NCI-H1436 treated with DMSO at 0.1 percent for 48 hours (cell line): ENCODE results near the gene POMGNT1.

Source experiments
- DNase-seq: peaks from one replicate; lab custom pipeline; 2025; lab: John Stamatoyannopoulos, UW

Gene POMGNT1

DNA sequence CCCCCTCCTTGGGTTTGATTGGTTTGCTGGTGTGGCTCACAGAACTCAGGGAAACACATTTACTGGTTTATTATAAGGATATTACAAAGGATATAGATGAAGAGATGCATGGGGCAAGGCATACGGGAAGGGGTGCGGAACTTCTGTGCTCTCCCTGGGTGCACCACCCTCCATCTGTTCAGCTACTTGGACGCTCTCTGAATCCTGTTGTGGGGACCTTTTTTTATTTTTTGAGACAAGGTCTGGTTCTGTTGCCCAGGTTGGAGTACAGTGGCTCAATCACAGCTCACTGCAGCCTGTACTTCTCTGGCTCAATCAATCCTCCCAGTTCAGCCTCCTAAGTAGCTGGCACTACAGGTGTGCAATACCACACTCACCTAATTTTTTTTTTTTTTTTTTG lies 12.3 kb upstream of the POMGNT1 start:
- DNase-seq = no peak

DNA sequence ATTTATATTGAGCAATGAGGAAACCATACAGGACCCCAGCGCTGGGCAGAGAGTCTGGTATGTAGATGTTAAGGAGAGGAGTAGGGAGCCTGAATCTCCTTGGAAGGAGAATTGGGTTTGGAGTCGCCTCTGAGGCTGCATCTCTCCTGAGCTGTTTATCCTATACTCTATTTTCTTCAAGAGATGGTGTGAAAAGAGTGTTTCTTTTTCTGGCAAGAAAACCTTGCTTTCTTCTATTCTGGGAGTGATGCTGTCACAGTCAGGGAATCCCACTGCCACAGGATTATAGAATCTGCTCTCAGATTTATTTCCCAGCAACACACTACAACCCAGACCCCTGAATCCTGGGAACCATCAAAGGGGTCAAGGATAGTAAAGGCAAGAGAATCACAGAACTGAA lies 8.2 kb upstream of the POMGNT1 start:
- DNase-seq = no peak

DNA sequence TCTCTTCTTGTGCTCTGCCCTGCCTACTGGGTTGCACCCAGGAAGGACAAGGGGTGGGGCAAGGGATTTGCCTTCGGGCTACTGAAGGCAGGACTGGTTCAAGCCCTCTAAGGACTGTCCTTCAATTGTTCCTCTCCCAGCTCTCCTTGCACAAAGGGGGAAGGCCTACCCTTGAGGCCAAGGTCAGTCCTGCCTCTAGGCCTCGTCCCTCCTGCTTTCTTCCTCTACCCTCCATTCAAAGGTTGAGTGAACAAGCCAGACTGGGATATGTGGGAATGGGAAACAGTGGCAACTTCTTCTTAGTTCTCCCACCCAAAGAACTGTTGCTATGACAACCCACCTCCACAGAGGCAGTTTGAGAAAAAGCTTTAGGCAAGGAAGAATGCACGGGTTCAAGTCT lies 7.6 kb upstream of the POMGNT1 start:
- no peak for DNase-seq

GRCh38 chr1:46205141-46205540 lies 6.9 kb upstream of the POMGNT1 start:
- DNase-seq = no peak

DNA sequence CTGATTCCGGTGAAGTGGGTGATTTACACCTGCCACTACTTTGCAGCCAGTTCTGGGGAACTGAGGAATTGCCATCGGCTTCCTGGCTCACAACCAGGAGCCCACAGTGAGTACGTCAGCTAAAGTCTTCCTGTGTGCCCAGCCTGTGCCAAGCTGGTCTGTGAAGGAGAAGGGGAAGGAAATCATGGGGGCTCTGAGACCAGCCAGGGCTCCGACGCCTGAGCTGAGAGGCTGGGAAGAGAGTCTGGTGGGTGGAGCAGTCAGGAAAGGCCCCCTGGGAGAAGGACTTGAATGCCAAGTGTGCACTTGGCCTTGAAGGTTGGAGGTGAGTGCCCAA lies 6.1 kb upstream of the POMGNT1 start:
- DNase-seq = no peak

DNA sequence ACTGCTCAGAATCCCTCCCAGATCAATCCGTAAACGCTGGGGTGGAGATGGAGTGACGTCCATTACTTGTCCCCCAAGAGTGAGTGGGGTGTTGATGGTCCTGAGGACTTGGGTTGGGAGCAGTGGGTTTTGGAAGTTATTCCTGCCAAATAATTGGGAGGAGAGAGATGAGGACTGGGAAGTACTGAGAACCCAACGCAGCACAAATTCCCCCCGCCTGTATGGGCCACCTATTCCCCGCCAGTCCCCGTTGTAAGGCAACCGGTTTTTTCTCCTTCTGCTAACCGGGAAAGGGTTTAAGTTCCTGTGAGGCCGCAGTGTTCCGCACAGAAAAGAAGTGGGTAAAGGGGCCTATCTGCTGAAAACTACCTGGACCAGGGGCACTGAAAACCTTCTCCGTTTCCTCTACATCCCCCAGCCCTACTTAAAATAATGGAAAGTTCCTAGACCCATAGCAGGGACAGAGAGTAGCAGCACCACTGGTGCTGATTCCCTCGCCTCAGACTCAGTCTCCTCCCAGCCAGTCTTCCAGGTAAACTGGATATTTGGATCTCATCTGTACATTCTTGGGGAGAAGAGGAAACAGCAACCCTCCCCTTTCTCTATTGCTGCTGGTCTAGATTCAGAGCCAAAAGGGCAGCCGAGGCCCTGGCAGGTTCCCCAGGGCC lies 5.6 kb upstream of the POMGNT1 start:
- no peak for DNase-seq

DNA sequence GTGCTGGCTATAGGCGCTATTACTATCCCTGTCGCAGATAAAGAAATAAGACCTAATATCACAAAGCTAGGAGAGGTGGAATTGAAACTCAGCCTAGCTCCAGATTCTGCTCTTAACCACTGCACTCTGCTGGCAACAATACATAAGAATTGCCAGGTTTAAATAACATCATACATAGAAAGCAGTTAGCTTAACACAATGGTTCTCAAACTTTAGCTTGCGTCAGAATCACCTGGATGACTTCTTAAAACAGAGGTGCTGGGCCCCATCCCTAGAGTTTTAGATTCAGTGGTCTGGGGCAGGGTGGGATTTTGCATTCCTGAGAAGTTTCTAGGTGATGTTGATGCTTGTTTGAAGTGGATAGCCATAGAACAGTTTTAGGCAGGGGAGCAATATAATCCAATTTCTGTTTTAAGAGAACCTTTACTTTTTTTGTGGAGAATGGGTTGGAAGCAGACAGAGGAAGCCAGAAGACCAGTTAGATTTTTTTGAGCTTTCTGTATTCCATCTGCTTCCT lies 1.1 kb upstream of the POMGNT1 start:
- DNase-seq = no peak

- no peak for DNase-seq
Measured at GRCh38 chr1:46197560-46197963, 672 bp downstream of the POMGNT1 start.

DNA sequence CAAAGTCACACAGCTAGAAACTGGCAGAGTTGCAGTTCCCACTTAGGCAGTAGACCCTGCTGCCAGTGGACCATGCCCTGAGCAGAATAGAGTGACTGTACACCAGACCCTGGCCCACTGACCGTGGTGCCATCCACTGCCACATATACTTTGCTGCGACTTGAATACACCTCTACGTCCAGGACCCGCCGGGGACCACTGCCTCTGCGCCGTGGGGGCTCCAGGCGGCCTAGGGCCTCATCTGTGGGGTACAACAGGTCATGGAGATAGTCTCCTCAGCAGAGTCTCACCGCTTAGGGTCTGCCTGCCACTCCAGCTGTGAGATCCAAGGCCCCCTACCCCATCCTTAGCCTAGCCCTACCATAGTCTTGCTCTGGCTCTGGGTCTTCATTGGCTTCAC lies 1.6 kb downstream of the POMGNT1 start:
- DNase-seq = no peak

DNA sequence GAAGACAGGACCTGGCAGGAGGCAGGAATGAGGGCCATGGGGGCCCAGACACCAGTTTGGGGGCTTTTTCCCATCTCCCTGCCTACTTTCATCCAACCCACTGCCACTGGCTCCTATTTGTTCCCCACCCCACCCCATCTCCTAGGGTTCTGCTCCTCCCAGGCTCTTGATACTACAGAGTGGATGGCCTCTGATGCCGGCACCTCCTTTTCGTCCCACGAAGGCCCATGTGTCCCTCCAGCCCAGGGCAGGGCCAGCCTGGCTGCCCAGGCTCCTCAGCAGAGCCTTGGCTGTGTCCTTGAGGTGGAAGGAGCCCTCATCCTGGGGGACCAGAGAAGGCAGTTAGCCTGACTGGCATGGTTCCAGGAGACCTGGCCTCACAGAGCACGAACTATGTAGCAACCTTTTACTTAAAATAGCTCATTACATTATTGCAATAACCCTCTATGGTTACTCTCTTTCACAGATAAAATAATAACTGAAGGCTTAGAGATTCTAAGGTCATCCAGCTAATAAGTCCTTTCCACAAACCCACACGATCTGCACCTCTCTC lies 3.5 kb downstream of the POMGNT1 start:
- no peak for DNase-seq

DNA sequence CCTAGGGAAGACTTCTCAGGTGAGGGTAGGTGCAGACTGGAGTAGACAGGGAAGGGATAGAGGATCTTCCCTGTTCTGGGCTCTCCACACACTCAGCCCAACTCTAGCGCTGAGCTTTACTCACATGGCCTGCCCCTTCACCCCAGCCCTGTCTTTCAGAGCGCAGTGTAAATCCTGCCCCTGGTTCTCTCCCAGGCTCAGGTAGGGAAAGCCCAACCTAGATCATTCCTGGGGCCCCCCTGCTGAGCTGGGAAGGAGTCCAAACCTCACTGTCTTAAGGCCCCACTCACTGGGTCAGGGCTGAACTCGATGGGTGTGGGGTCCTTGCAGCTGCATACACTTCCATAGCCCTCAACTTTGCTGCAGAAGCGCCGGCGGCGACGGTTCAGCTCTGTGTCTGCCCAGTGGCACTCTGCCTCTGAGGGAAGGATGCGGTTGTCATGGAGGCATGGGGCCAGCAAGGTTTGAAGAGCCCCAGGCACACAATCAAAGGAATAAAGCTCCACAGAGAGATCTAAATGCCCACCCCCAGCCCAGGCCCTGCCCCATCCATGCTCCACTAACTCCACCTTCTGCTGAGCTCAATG lies 4.2 kb downstream of the POMGNT1 start:
- no peak for DNase-seq

DNA sequence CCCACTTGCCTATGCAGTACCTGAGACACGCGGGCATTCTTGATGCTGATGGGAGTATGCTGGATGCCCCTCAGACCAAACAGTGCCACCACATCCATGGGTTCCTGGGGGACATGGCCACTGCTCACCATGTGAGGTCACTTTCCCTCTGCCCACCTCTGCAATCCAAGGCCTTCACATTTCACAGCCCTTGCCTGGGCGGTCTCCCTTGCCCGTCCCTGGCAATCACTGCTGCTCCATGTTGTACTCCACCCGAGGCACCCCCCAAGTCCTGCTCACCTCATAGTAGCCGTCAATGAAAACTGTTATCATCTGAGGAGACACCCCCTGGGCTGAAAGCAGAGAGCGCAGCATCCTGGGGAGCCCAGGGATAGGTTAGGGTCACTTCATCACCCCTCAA lies 4.9 kb downstream of the POMGNT1 start:
- DNase-seq = no peak

DNA sequence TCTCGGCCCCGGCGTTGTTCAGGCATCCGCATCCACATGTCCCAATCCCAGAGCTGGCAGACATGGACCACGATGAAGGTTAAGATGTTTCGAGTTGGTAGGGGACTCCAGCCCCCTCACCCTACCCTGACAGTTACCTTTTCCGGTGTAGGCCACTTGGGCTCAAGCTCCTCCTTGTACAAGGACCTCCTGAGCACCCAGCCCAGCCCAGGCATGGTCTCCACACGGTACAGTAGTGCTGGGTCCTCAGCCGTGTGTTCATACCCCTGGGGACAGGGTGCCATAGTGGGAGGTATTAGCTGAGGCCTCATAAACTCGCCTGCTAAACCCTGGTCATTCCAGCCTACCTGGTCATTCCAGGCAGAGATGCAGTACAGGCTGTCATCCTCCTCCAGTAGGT lies 6.1 kb downstream of the POMGNT1 start:
- DNase-seq = no peak

DNA sequence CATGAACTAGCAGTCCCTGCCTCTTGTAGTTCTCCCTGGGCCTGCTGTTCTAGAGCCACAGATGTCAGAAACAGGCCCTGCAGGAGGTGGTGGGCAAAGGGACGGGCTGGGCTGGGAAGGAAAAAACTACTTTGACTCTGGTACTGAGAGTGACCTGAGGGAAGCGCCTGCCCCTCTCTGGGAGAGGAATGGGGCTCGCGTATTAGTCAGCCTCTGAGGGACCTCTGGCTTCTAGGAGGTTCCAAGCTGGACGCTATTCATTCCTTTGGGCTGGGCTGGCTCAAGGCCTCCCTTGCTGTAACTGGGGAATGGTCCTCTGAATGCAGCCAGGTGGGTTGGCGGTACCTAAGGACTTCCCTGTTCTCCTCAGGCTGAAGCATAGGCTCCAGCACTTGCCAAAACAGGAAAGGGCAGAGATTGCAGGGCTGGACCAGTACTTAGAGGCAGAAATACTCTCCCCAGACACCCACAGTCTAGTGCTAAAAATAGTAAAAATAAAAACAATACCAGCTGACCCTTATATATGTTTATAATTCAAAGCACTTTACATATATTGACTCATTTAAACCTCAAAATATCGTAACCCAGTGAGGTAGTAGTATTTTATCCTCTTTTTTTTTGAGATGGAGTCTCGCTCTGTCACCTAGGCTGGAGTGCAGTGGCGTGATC lies 7.1 kb downstream of the POMGNT1 start:
- no peak for DNase-seq

- no peak for DNase-seq
Measured at GRCh38 chr1:46190539-46190938, 7.7 kb downstream of the POMGNT1 start.

DNA sequence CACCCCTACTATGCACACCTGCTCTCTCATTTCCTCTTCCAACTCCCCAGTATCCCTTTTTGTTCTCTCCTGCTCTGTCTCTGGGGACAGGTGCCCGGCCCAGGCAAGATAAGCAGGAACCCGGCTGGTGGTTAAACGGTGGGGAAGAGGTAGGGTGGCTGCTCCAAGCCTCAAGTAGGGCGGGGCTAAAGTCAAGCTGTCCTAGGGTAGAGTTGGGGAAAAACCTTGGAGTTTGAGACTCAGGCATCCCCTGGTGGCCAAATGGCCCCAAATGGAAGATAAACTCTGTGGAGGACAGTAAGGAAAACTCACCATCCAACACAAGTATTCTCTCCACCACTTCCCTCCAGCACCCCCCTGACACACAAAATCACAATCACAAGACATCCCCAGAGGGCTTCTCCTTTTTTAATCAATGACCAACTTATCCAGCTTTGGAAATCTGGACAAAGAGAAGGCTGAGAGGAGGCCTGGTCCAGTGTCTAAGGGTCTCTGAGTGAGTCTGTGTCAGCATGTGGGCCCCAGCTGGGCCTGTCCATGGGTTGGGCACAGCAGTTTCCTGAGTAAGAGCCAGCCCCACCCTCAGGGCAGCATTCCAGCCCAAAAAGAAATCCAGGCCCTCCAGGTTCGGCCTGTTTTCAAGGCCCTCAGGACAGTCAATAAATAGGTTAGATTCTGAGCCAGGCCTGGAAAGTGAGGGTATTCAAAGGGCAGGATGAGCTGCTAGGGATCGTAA lies 9.8 kb downstream of the POMGNT1 start:
- no peak for DNase-seq

DNA sequence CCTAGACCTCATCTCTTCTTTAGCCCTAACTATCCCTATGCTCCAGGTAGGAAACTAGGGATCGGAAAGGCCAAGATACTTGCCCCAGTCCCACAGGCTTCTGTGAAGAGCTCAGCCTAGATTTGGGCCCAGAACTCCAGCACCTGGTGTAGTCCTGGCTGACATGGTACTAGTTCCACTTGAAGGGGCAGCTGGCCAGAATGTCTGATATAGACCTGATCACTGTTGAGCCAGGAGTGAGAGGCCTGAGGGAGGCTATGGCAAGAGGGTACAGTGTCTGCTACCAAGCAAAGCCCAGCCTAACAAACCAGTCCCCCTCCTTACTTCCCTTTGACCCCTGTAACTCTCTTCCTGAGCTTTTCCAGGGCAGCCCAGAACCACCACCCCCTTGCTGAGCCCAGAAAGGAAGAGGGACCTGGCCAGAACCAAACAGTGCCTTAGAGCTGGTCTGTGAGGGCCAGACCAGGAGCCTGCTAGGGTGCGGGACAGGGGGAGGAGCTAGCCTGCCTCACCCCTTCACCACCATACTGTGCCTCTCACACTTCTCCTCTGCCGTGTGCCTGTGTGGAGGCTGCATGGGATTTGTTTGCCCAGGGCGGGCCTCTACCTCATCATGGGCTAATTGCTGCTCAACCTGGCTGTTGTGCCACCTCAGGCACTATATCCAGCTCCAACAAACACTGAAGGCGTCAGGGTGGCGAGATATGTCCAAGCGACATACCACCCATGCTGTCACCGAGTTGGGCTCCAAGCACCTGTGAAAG lies 10.9 kb downstream of the POMGNT1 start:
- DNase-seq = peak; percentile 12

DNA sequence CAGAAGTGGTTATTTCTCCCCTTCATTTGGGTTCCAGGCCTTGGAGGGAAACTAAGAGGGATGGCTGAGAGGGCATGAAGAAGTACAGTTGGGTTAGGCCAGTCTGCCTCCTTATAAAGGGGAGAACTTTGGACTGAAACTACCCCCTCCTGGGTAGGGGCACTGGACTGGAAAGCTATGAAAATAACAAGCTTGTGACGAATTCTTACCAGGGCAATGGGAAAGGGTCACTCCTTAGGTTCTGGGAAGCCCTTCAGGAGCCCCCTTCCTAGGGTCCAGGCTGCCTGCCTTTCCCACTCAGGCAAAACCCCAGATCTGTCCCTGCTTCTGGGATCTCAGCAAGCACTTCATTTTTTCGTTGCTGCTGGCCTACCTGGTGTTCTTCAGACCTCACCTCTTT lies 12.2 kb downstream of the POMGNT1 start:
- DNase-seq = no peak

- DNase-seq = no peak
Measured at GRCh38 chr1:46184920-46185658, 13.1 kb downstream of the POMGNT1 start.

- no peak for DNase-seq
Measured at GRCh38 chr1:46183926-46184557, 14.2 kb downstream of the POMGNT1 start.
